ENCODE results near the gene DAPL1.

The DAPL1 gene

DNA sequence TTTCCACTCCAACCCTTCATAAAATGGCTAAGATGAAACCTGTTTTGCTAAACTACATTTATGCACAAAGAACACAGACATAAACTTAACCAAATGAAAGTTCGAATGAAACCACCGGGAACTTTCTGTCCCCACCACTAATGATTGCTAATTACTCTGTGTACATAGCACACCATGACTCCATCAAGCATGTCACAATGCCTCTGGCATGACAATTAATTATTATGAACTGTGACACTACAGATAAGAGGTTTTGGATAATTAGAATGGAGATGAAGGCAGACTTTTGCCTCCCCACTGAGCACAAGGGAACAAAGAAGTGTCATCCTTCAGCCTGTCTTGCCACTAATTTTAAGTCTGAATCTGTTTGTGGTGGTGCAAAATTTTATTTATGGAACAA, 1.5 kb downstream of the DAPL1 start:
- peaks cover 2% of the 10 kb centered on the region for H3K9me3 ChIP-seq (ENCODE audit: insufficient read depth, low read depth, low read length)
- no peak overlapping the region for H2BK120ac ChIP-seq (ENCODE audit: insufficient read depth, low read length, poor library complexity)
- H4K8ac ChIP-seq (ENCODE audit: low read depth, low read length): no peak overlapping the region
- no peak overlapping the region for H3K27ac ChIP-seq (ENCODE audit: low read depth, low read length)
- no CpG with 5 or more reads among the region's 2 CpGs for WGBS (ENCODE audit: extremely low coverage, insufficient coverage, insufficient read length)
- no peak overlapping the region for H4K12ac ChIP-seq (ENCODE audit: low read depth, low read length)
- no peaks in the 10 kb centered on the region for H3K36me3 ChIP-seq (ENCODE audit: control insufficient read depth in 1 of 2, insufficient read depth in 2 of 2, low read length in 2 of 2)
- H3K4me3 ChIP-seq (ENCODE audit: low read depth, low read length): no peak overlapping the region
- no peak overlapping the region for H2BK5ac ChIP-seq (ENCODE audit: low read depth, low read length, poor library complexity)
- no peak overlapping the region for H2AK5ac ChIP-seq (ENCODE audit: low read length)
- H4K91ac ChIP-seq (ENCODE audit: low read depth, low read length): no peak overlapping the region
- H3K4me1 ChIP-seq (ENCODE audit: control insufficient read depth in 1 of 2, insufficient read depth in 2 of 2, low read length in 2 of 2): peaks cover 0 to 2% of the 10 kb centered on the region in 2 experiments
- no peak overlapping the region for H3K9ac ChIP-seq (ENCODE audit: low read length)
- H2AFZ ChIP-seq (ENCODE audit: insufficient read depth, low read length, poor library complexity): no peak overlapping the region
- no peak overlapping the region for H3K4ac ChIP-seq (ENCODE audit: low read depth, low read length)
- no peak overlapping the region for H2BK12ac ChIP-seq (ENCODE audit: low read length)
- H3K79me2 ChIP-seq (ENCODE audit: control insufficient read depth, insufficient read depth, low read length, poor library complexity): no peaks in the 10 kb centered on the region
- DNase-seq: no peak
- H3K27me3 ChIP-seq (ENCODE audit: insufficient read depth, low read length): no peaks in the 10 kb centered on the region
- H3K14ac ChIP-seq (ENCODE audit: low read length): no peak overlapping the region
- H3K4me2 ChIP-seq (ENCODE audit: low read length): no peak overlapping the region
- H3K79me1 ChIP-seq (ENCODE audit: low read length): no peaks in the 10 kb centered on the region
- no peak overlapping the region for H3K23ac ChIP-seq (ENCODE audit: low read length)
- H3K18ac ChIP-seq (ENCODE audit: low read length): no peak overlapping the region

GRCh38 chr2:158797963-158798700, 3.0 kb downstream of the DAPL1 start:
- Histone ChIP-seq H3K4ac (ENCODE audit: low read depth, low read length) (no peak overlapping the region), H2AFZ (ENCODE audit: insufficient read depth, low read length, poor library complexity) (no peak overlapping the region)

GRCh38 chr2:158799181-158799580, 4.1 kb downstream of the DAPL1 start:
- H2AK5ac ChIP-seq (ENCODE audit: low read length): no peak overlapping the region
- WGBS (ENCODE audit: extremely low coverage, insufficient coverage, insufficient read length): no CpG with 5 or more reads among the region's 2 CpGs

More at GRCh38 chr2:158797963-158798700, 3.0 kb downstream of the DAPL1 start:
- Histone ChIP-seq H4K12ac (ENCODE audit: low read depth, low read length) (no peak overlapping the region), H3K79me2 (ENCODE audit: control insufficient read depth, insufficient read depth, low read length, poor library complexity) (no peaks in the 10 kb centered on the region), H2BK120ac (ENCODE audit: insufficient read depth, low read length, poor library complexity) (no peak overlapping the region), H3K36me3 (ENCODE audit: control insufficient read depth in 1 of 2, insufficient read depth in 2 of 2, low read length in 2 of 2) (no peaks in the 10 kb centered on the region), H3K27me3 (ENCODE audit: insufficient read depth, low read length) (no peaks in the 10 kb centered on the region), H3K4me1 (ENCODE audit: control insufficient read depth in 1 of 2, insufficient read depth in 2 of 2, low read length in 2 of 2) (peaks cover 0 to 2% of the 10 kb centered on the region in 2 experiments), H3K79me1 (ENCODE audit: low read length) (no peaks in the 10 kb centered on the region), H3K23ac (ENCODE audit: low read length) (no peak overlapping the region), H2BK12ac (ENCODE audit: low read length) (no peak overlapping the region), H3K14ac (ENCODE audit: low read length) (no peak overlapping the region), H3K18ac (ENCODE audit: low read length) (no peak overlapping the region), H3K4me3 (ENCODE audit: low read depth, low read length) (no peak overlapping the region), H3K4me2 (ENCODE audit: low read length) (no peak overlapping the region), H4K91ac (ENCODE audit: low read depth, low read length) (no peak overlapping the region), H3K9ac (ENCODE audit: low read length) (no peak overlapping the region), H3K27ac (ENCODE audit: low read depth, low read length) (no peak overlapping the region), H4K8ac (ENCODE audit: low read depth, low read length) (no peak overlapping the region), H2BK5ac (ENCODE audit: low read depth, low read length, poor library complexity) (no peak overlapping the region), H3K9me3 (ENCODE audit: insufficient read depth, low read depth, low read length) (peaks cover 2% of the 10 kb centered on the region), H2AK5ac (ENCODE audit: low read length) (no peak overlapping the region)
- no peak for DNase-seq
- no CpG with 5 or more reads among the region's 6 CpGs for WGBS (ENCODE audit: extremely low coverage, insufficient coverage, insufficient read length)

GRCh38 chr2:158803506-158803905, 8.4 kb downstream of the DAPL1 start:
- no peak overlapping the region for H3K4me2 ChIP-seq (ENCODE audit: low read length)
- no CpG with 5 or more reads among the region's 2 CpGs for WGBS (ENCODE audit: extremely low coverage, insufficient coverage, insufficient read length)
- no peak overlapping the region for H2AFZ ChIP-seq (ENCODE audit: insufficient read depth, low read length, poor library complexity)
- no peak overlapping the region for H3K4ac ChIP-seq (ENCODE audit: low read depth, low read length)
- H3K18ac ChIP-seq (ENCODE audit: low read length): no peak overlapping the region
- no peak overlapping the region for H4K8ac ChIP-seq (ENCODE audit: low read depth, low read length)
- no peaks in the 10 kb centered on the region for H3K36me3 ChIP-seq (ENCODE audit: control insufficient read depth in 1 of 2, insufficient read depth in 2 of 2, low read length in 2 of 2)
- no peak overlapping the region for H3K4me3 ChIP-seq (ENCODE audit: low read depth, low read length)
- no peak overlapping the region for H3K27ac ChIP-seq (ENCODE audit: low read depth, low read length)
- H4K91ac ChIP-seq (ENCODE audit: low read depth, low read length): no peak overlapping the region
- no peak overlapping the region for H3K9ac ChIP-seq (ENCODE audit: low read length)
- H3K27me3 ChIP-seq (ENCODE audit: insufficient read depth, low read length): no peaks in the 10 kb centered on the region
- H3K23ac ChIP-seq (ENCODE audit: low read length): no peak overlapping the region
- no peak overlapping the region for H2BK12ac ChIP-seq (ENCODE audit: low read length)
- H2AK5ac ChIP-seq (ENCODE audit: low read length): no peak overlapping the region
- DNase-seq: no peak
- H3K79me1 ChIP-seq (ENCODE audit: low read length): no peaks in the 10 kb centered on the region
- H3K4me1 ChIP-seq (ENCODE audit: control insufficient read depth in 1 of 2, insufficient read depth in 2 of 2, low read length in 2 of 2): no peaks in the 10 kb centered on the region
- no peaks in the 10 kb centered on the region for H3K9me3 ChIP-seq (ENCODE audit: insufficient read depth, low read depth, low read length)
- H2BK5ac ChIP-seq (ENCODE audit: low read depth, low read length, poor library complexity): no peak overlapping the region
- no peak overlapping the region for H2BK120ac ChIP-seq (ENCODE audit: insufficient read depth, low read length, poor library complexity)
- no peaks in the 10 kb centered on the region for H3K79me2 ChIP-seq (ENCODE audit: control insufficient read depth, insufficient read depth, low read length, poor library complexity)
- H3K14ac ChIP-seq (ENCODE audit: low read length): no peak overlapping the region
- no peak overlapping the region for H4K12ac ChIP-seq (ENCODE audit: low read depth, low read length)

More at GRCh38 chr2:158799181-158799580, 4.1 kb downstream of the DAPL1 start:
- Histone ChIP-seq H2BK5ac (ENCODE audit: low read depth, low read length, poor library complexity) (no peak overlapping the region), H4K91ac (ENCODE audit: low read depth, low read length) (no peak overlapping the region), H3K4ac (ENCODE audit: low read depth, low read length) (no peak overlapping the region), H2BK12ac (ENCODE audit: low read length) (no peak overlapping the region), H3K36me3 (ENCODE audit: control insufficient read depth in 1 of 2, insufficient read depth in 2 of 2, low read length in 2 of 2) (no peaks in the 10 kb centered on the region), H3K9me3 (ENCODE audit: insufficient read depth, low read depth, low read length) (peaks cover 2% of the 10 kb centered on the region), H3K4me2 (ENCODE audit: low read length) (no peak overlapping the region), H2BK120ac (ENCODE audit: insufficient read depth, low read length, poor library complexity) (no peak overlapping the region), H3K79me1 (ENCODE audit: low read length) (no peaks in the 10 kb centered on the region), H3K9ac (ENCODE audit: low read length) (no peak overlapping the region), H4K12ac (ENCODE audit: low read depth, low read length) (no peak overlapping the region), H3K79me2 (ENCODE audit: control insufficient read depth, insufficient read depth, low read length, poor library complexity) (no peaks in the 10 kb centered on the region), H2AFZ (ENCODE audit: insufficient read depth, low read length, poor library complexity) (no peak overlapping the region), H4K8ac (ENCODE audit: low read depth, low read length) (no peak overlapping the region), H3K18ac (ENCODE audit: low read length) (no peak overlapping the region), H3K14ac (ENCODE audit: low read length) (no peak overlapping the region), H3K27ac (ENCODE audit: low read depth, low read length) (no peak overlapping the region), H3K4me1 (ENCODE audit: control insufficient read depth in 1 of 2, insufficient read depth in 2 of 2, low read length in 2 of 2) (peaks cover 0 to 2% of the 10 kb centered on the region in 2 experiments), H3K4me3 (ENCODE audit: low read depth, low read length) (no peak overlapping the region), H3K27me3 (ENCODE audit: insufficient read depth, low read length) (no peaks in the 10 kb centered on the region), H3K23ac (ENCODE audit: low read length) (no peak overlapping the region)
- no peak for DNase-seq

Data from trophoblast cell (in vitro differentiated cells and primary cell).